GM21717 (cell line): ENCODE results near the gene FHIT.

Source experiments
- ATAC-seq: cut with Tn5 transposase; IDR thresholded peaks from one replicate; pipeline ENCODE4 v1.9.1; 2021; ENCODE audit warnings: mild to moderate bottlenecking, moderate library complexity; ENCODE audit not compliant: unreplicated experiment

Gene FHIT

DNA sequence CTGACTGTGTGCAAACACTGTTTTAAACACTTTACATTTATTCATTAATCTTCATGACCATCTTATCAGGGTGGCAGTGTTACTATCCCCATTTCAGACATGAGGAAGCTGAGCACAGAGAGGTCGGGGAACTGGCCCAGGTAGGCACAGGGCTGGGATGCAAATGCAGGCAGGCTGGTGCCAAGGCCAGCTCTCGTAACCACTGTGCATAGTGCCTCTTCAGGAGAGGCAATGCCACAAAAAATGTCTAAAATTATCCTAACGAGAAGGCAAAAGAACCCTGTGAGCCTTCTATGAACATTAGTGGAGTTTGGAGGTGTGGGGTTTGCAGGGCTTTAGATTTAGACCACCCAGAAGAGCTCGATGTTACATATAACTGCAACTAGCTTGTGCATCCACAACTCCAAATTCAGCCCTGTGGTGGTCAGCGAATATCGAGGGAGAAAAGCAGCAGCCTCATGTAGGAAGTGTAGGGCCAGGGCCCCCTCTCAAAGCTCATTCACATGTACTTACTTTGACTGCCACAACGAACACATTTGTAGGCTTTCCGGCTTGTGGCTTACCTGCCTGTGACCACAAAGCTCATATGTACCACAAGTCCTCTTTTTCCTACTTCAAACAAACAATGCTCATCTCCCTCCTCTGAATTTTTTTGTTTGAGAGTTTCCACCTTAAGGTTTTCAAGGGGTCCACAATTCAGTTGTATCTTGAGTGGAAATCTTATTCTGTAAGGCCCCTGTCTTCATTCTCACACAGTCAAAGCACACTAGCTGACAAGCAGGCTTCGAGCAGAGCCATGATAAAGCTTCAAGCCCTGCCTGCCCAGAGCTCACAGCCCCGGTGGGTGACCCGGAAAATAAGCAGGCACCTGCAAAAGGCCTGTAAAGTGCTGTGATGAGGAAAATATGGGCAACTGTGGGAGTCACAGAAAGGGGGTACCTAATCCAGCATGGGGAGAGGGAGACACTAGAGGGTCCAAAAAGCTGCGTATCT lies 1478.5 kb downstream of the FHIT start:
- no peak for ATAC-seq

DNA sequence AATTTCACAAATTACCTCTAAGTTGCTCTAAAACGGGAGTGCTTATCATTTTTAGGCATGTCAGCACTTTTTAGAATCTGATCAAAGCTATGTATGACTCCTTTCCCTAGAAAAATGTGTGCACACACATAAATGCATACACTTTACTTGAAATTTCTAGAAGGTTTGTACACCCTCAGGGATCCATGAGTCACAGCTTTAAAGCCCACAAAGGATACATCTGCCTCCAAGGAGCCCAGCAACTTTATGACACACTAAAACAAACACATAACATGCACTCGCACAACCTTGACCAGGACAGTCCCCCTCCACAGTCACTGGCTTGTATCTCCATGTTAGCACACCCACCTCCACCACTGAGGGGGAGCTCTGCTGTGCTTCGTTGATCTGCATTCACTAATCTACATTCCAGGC lies 1479.5 kb downstream of the FHIT start:
- no peak for ATAC-seq

DNA sequence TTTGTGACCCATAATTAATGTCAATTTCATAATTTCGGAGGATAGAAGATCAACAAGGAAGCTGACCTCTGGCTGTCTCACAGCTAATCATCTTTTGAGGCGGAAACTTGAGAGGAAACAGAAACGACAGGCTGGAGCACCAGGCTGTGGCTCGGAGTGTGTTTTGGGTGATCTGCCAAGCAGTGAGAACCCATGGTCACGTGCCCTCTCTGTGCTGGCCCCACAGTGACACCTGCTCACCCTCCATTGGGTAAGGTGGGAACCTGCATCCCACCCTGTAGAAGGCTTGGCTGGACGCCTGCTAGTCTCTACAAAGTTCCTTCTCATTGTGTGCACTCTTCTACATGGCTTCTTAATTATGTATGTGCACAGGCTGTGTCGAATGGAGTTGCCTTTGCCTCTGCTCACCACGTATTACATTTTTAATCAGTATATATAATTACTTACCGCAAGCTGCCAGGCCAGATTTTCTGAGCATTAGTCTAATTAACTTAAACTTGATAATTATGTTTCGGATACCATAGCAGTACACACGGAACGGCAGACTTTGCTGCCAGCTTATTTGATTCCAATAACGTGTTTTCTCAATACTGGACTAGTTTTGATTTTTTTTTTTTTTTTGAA lies 1482.0 kb downstream of the FHIT start:
- no peak for ATAC-seq

DNA sequence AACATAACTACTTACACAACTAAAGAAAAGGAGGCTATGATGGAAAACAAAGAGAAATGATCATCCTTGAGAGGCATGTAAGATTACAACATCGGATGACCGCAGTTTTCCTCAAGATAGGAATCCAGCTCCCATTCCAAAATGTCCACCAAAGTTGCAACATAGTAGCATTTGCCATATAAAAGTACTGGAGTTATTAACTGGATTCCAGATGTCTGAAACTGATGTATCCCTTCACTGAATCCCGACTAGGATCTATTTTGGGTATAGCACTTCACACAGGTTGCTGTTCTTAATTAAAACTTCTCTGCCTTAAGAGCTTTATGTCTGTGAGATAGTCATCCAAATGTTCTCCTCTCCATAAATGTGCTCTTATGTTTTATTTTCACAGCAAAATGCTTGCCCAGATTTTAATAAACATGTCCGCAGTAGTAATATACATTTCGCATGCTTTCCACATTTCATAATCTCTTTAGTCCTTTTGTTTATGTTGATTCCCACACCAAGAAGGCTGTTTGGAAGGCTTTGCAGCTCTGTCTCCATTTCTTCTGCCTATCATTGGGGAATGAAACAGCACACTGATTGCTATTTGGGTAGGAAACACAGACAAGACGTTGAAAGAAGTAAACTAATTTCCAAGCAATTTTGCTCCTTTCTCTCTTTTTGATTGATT lies 1484.9 kb downstream of the FHIT start:
- ATAC-seq, result no peak

DNA sequence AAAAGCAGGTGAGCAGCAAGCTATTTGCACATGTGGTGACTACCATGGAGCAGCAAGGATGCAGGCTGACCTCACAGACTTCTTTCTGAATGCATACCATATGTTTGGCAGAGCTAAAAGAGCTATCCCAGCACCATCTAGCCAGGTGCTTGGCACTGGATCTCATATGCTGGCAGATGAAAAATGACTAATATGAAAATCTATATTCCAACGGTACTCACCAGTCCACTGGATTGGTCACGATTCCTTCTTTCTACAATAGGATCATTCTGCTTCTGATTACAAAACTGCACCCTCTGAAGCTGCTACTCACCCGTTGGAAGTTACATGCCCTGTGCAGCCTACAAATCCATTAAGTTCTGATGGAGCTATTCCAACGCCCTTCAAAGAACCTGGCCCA lies 1487.1 kb downstream of the FHIT start:
- no peak for ATAC-seq

DNA sequence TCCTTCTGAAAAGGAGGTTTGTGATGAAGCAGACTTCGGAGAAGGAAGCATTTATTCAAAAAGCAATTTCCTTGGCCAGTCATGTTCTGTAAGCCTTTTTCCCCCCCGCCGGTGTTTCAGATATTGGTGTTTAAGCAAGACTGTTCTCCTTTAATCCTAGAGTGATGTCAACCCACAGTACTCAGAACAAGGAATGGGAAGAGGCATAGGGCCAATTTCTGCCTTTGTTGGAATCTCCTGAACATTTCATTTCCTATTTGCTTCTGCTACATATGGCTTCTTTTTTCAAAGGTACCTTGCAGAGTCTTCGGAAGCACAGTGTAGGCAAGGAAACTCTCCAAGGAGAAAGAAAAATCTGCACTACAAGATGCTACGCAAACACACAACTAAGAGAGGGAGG lies 1488.3 kb downstream of the FHIT start:
- ATAC-seq, result no peak

DNA sequence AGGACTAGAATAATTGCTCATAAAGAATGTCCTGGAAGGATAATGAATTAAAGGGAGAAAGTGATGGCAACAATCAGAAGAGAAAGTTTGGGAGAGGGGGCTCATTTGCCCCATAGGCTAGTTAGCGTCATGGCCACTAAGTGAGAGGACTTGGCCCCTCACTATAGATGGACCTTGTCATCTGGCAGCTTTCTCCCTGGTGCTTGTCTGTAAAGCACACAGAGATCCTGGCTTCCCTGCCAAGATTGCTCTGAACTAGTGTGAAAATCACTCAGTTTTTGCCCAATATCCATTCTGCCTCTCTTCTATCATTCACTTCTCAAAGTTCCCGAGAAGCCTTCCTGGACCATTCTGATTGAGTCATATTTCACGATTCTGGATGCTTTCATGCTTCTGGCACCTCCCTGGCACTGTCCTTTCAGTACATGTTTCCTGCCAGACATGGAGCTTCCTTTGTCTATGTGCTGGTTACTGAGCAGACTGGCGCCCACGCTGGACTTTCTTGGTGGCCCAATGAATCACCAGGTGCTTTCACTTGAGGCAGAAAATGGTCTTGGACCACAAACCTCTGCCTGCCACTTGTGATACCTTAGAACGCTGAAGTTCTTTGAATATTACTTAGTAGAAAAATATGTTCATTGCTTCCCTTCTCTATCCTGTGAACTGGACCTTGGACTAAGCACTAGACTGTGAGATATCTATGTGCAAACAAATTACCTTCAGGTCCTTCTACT lies 1491.8 kb downstream of the FHIT start:
- no peak for ATAC-seq

DNA sequence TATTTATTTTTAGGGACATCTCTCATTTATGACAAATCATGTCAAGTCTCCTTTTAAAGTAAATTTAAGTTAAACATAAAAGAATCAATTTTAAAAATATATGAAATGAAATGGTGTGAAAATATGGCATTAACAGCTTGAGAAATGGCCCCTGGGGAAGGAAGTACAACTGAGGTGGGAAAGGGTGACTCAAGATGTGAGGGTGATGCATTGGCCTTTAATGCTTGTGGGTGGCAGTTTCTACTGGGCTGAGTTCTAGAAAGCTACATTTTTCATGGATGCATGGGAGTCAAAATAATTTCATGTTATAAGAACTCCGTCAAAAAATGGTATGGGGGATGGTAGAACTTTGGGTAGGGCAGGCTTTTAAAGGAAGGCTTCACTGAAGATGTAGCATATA lies 1492.6 kb downstream of the FHIT start:
- ATAC-seq, result no peak

DNA sequence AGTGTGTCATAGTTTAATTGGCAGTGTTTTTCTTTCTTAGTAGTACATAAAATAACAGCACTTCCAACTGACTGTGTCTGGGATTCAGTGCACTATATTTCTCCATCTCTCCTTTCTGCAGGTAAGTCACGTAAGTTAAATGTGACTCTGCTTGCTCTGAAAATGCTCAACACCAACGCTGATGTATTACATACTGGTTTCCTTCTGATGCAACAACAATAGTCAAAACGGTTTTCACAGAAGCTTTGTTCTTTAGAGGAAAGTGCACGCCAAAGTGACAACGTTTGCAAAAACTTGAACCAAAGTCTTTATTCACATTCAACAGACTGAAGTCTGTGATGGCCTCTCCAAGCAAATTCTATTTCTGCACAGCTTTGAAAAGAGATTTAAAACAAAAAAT lies 1494.3 kb downstream of the FHIT start:
- ATAC-seq, result no peak

DNA sequence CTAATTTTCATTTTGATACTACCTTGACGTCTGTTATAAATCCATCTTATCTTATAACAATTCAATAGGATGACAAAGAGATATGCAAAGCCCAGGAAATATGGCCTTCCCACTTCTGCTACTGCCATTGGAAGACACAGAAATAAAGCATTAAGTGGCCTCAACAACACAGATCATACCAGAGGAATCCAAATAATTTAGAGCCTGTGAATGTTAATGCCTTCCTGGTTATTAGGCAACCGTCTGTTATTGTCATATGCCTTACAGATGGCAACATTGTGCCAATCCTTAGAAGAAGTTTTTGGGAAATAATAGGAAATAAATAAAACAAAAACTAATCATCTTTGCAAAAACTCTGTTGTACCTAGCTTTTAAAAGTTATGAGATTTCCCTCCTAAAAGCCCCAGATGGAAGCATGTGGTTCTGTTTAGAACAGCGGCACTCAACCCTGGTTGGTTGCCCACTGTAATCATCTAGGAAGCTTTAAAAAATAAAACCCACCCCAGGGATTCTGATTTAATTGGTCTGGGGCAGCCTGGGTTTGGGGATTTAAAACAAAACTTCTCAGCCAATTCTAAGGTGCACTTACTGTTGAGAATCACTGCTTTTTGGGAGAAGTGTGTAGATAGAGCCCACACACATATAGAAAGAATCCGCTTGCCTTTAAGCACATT lies 1496.7 kb downstream of the FHIT start:
- ATAC-seq, result no peak

DNA sequence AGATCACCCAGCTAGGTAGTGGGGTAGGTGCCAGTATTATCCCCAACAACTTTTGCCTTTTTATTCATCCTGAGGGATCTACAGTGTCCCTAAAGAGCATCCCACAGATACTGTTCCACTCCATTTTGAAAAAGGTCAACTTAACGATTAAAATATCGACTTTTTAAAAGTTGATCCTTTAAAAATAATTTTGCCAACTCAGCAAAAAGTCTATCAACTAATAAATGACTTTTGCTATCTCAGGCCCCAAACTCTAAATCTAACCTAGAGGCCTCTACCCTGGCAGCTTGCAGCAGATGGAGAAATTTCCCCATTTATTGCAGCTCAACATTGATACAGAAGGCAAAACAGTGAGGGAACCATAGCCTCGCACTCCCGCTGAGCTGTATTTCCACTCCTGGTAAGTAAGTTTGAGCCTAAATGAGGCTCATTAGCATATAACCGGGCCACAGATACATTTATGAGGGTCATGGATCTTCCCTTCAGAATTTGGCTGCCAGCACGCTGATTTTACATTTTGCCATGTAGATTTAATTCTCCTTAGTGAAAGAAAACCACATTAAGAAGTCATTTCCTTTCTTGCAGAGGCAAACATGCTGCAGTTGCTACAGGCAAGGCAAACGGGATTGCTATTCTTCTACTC lies 1497.3 kb downstream of the FHIT start:
- no peak for ATAC-seq

DNA sequence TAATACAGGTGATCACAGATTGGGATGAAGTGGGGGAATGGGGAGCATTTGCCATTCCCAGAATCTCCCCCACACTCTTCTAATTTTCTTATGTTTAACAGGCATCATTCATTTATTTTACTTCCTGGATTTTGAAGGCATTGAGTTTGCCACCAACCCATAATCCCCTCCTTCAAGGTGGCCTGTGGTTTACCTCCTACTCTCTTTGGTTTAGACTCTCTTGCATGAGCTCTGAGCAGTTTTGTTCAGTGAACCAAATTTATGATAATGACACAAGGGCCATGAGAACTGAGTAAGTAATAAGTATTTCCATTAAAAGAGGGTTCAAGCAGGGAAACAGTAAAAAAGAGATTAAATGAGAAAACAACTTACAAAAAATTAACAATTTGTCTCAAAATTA lies 1498.3 kb downstream of the FHIT start:
- ATAC-seq, result no peak

DNA sequence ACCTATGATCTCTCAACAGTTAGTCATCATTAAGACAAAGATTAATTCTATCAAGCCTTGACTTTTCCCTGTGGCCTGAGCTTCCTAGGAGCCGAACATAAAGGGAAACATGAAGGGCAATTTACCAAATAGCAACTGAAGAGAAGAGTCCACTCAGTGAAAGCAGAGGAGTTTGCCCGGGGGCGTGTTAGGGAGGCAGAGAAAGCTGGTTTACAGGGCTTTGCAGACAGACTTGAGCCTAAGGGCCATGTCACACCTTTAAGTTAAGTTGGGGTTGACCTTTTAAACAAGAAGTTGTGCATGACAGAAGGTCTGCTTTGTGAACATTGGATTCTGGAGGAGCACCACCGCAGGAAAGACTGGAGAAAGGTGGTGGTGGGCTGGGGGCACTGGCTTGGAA lies 1499.6 kb downstream of the FHIT start:
- ATAC-seq, result no peak

DNA sequence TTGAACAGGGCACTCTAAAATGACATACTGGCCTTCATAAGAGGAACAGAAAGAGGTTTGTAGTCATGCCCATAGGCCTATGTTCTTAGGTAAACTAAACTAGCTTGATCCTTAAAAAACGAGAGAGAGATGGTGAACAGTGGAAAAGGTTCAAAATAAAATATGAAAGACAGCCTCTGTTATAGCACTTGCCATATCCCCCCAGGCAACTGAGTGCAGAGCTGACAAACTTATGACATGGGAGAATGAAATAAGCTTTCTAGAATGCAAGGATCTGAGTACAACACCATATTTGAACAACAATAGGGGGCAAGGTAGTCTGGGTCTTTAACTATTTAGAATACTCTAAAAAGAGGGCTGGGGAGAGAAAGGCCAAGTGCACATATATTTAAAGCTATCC lies 1500.9 kb downstream of the FHIT start:
- ATAC-seq, result no peak

DNA sequence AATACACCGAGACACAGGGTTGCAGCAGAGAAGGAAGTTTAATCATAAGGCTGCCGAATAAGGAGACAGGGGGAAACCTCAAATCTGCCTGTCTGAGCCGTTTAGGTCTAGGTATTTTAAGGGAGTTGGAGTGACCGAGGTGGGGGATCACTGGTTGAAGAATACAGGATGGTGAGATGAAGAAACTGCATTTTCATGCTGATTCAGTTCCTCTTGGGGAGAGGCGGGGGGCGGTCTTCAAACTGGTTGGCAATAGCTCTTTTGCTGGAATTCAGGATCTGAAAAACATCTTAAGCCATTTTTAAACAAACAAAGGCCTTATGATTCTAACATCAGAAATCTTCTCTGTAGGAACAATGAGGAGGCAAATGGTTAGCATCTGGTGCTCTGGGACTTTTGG lies 1502.0 kb downstream of the FHIT start:
- ATAC-seq, result no peak

DNA sequence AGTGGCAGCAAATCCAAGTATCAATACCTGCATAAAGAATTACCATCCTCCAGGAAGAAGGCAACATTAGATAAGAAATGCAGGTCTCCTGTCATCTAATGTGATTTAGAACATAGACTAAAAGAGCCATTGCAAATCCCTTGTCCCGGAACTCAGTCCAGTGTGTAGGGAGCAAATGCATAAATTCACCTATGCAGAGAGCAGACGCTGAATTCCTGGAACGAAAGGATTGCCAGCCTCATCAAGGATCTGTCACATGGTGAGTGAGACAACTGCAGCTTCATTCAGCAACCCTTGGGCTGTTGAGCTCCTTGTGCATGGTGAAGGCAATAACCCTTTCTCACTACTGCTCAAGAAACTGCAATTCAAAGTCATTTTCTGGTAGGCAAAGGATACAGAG lies 1504.7 kb downstream of the FHIT start:
- ATAC-seq, result no peak

DNA sequence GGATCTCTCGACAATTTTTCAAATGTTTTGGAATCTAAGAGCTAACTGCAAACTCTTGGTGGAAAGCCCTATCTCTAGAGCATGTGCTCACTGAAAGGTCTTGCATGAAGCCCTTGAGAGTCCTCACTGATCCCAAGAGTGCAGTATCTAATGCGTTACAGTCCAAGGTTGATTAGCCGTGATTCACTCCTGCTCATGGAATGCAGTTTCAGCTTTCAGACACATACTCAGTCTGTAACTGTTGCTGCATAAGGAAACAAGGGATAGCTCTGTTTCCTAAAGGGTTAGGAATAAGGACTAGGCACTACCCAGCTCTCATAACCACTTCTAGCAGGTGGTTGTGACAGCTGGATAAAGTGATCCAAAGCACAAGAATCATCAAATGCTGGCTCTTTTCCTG lies 1514.0 kb downstream of the FHIT start:
- ATAC-seq, result no peak

DNA sequence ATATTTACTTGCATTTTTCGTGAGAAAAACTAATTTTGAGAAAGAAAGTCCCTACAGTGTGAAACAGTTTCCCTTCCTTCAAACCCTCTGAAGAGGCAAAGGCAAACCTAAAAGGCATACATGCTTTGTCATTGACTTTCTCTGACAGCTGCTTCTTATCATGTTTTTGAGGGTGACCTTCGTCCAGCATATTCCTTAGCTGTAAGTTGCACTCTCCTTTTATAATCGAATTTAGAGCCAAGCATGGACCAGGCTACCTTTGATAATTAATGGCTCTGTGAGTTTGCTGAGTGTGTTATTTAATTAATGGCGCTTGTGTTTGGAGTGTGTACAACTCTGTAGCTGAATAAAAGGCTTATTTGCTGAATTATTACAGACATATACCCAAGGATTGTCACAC lies 1517.2 kb downstream of the FHIT start:
- ATAC-seq, result no peak

DNA sequence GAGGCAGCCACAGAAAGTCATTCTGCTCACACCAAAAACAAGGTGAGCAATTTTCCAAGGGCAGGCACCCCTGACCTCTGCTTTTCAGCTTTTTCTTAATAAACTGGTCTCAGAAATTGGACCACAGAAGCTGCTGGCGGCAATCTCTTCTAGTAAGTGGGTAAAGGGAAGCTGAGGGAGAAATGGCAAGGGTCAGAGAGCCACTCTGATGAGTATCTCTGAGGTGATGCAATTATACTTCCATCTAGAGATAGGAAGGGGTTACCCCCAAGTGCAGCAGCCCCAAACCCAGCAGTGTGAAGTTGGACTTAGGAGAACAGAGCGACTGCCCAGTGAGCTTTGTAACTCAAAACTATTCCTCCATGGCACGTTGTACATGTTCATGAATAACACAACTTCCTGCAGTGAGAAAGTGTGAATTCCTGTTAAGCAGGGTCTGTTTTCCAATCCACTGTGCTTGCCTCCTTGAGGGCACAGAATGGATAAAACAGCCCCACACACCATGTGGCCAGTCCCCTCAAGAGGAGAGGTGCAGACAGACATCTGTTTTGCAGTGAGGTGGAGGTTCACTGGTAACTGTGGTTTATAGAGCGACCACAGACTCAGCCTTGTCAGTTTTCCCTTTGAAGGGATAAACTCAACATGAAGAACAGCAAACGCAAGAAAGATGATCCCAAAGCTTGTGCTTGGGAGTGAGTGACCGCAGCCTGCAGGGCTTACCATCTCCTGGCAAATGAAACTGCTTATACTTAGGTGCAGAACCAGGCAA lies 1518.0 kb downstream of the FHIT start:
- ATAC-seq, result no peak
